HCT116 (cell line): Measurements from ENCODE around the gene SPON1. TPM values are rescaled to one million over a fixed set of nuclear protein-coding genes. Genes with fewer than 3 reads are reported as not detected.
"Not testable (repeated sequence)": the region's sequence is repeated elsewhere in the genome, so short reads cannot be mapped to it uniquely, and the experiment has no call there.

Experiments used
- ATAC-seq: fragments of 200-7000 bp; cut with Tn5 transposase; 2 replicates; pipeline ENCODE4 v1.9.1; 2020; ENCODE audit warnings: mild to moderate bottlenecking, moderate library complexity
- BruUV-seq: library from RNA; stranded (reverse); fragments of 400-500 nt; replicated peaks from 2 replicates; lab custom pipeline; 2021; lab: Mats Ljungman, UMichigan
- CTCF ChIA-PET: fragments of 300-600 bp; sonication (Branson Sonifier 250); formaldehyde crosslinking; loops from one replicate; lab custom pipeline; 2021; ENCODE audit warnings: antibody characterized with exemption; lab: Charles Lee
- POLR2A ChIA-PET: fragments of 300-600, 350-600 bp; sonication (Branson Sonifier 250); formaldehyde crosslinking; loops from one replicate; lab custom pipeline; 2021; ENCODE audit warnings: antibody characterized with exemption; lab: Charles Lee
- RAD21 ChIA-PET, 2 experiments: fragments of 300-600 bp; sonication (Branson Sonifier 250); formaldehyde crosslinking; loops; one replicate each; lab custom pipeline; 2023; ENCODE audit warnings: low total read pairs in 2 of 2; ENCODE audit not compliant: uncharacterized antibody in 2 of 2, unreplicated experiment in 2 of 2, low non-redundant PET in 1 of 2; lab: Charles Lee
- DNase-seq: peaks from one replicate; pipeline ENCODE4 v3.0.0-alpha.2; 2010; ENCODE audit warnings: low read depth, low spot score
- H2AFZ ChIP-seq: fragments of 200-600 bp; shearing (Covaris generic), sonication (generic); 2 replicates; pipeline ENCODE4 v1.6.1; 2017; ENCODE audit warnings: low read depth, mixed run types, mixed read lengths, antibody characterized with exemption, low read length; ENCODE audit not compliant: poor library complexity, severe bottlenecking
- H3K27ac ChIP-seq: 2 replicates; pipeline ENCODE4 v1.5.1; 2012; ENCODE audit warnings: low read depth, low read length
- H3K27me3 ChIP-seq: fragments of 200-600 bp; sonication (generic); 2 replicates; pipeline ENCODE4 v1.6.1; 2016; ENCODE audit warnings: mixed run types, low read length, mixed read lengths; ENCODE audit not compliant: insufficient read depth
- H3K36me3 ChIP-seq, 2 experiments: fragments of 200-500 bp in 1 of 2; fragments of 200-600 bp in 1 of 2; sonication (Bioruptor generic) in 1 of 2; sonication (generic) in 1 of 2; 2 replicates each; pipeline versions ENCODE4 v1.5.1 to v1.6.1; 2014 to 2016; ENCODE audit warnings: low read length in 2 of 2, inconsistent platforms in 1 of 2, mixed read lengths in 1 of 2, mixed run types in 1 of 2; ENCODE audit not compliant: insufficient read depth in 2 of 2, control insufficient read depth in 1 of 2
- H3K4me1 ChIP-seq, 2 experiments: fragments of 200-600 bp in 1 of 2; sonication (generic) in 1 of 2; 2 replicates each; pipeline versions ENCODE4 v1.5.1 to v1.6.1; 2012 to 2017; ENCODE audit warnings: low read length in 2 of 2, inconsistent platforms in 1 of 2, mild to moderate bottlenecking in 1 of 2, mixed read lengths in 1 of 2, mixed run types in 1 of 2, moderate library complexity in 1 of 2; ENCODE audit not compliant: insufficient read depth in 2 of 2, control insufficient read depth in 1 of 2
- H3K4me2 ChIP-seq: fragments of 200-600 bp; sonication (generic); 2 replicates; pipeline ENCODE4 v1.6.1; 2017; ENCODE audit warnings: mixed run types, low read length, mixed read lengths
- H3K4me3 ChIP-seq, 2 experiments: fragments of 200-600 bp in 1 of 2; sonication (generic) in 1 of 2; replicated peaks in 1 of 2; 2 replicates each; pipeline ENCODE4 v1.5.1; 2011 to 2016; ENCODE audit warnings: low read length in 2 of 2, control low read depth in 1 of 2, low read depth in 1 of 2, mild to moderate bottlenecking in 1 of 2, mixed read lengths in 1 of 2, mixed run types in 1 of 2
- H3K79me2 ChIP-seq: fragments of 200-600 bp; sonication (generic); 2 replicates; pipeline ENCODE4 v1.6.1; 2017; ENCODE audit warnings: mild to moderate bottlenecking, mixed run types, low read length, moderate library complexity, mixed read lengths; ENCODE audit not compliant: insufficient read depth
- H3K9ac ChIP-seq: fragments of 200-600 bp; sonication (generic); 2 replicates; pipeline ENCODE4 v1.6.1; 2016; ENCODE audit warnings: low read length, mixed read lengths
- H3K9me2 ChIP-seq: fragments of 200-600 bp; sonication (generic), shearing (Covaris generic); 2 replicates; pipeline ENCODE4 v1.6.1; 2017; ENCODE audit warnings: mixed run types, mild to moderate bottlenecking, moderate library complexity; ENCODE audit not compliant: insufficient read depth
- H3K9me3 ChIP-seq, 2 experiments: fragments of 200-500 bp in 1 of 2; fragments of 200-600 bp in 1 of 2; sonication (Bioruptor generic) in 1 of 2; sonication (generic) in 1 of 2; 2 replicates each; pipeline ENCODE4 v1.6.1; 2014 to 2017; ENCODE audit warnings: low read length in 2 of 2, mixed read lengths in 2 of 2, inconsistent platforms in 1 of 2, low read depth in 1 of 2, mild to moderate bottlenecking in 1 of 2, mixed run types in 1 of 2, moderate library complexity in 1 of 2; ENCODE audit not compliant: control insufficient read depth in 1 of 2, insufficient read depth in 1 of 2
- H4K20me1 ChIP-seq: fragments of 200-600 bp; sonication (generic), shearing (Covaris generic); 2 replicates; pipeline ENCODE4 v1.6.1; 2017; ENCODE audit warnings: mixed run types, mild to moderate bottlenecking, moderate library complexity; ENCODE audit not compliant: insufficient read depth
- CBX3 ChIP-seq: IDR thresholded peaks from 2 replicates; pipeline ENCODE4 v1.6.1; 2012; ENCODE audit warnings: low read depth
- CEBPB ChIP-seq: IDR thresholded peaks from 2 replicates; pipeline ENCODE4 v1.6.1; 2012; ENCODE audit warnings: low read depth
- EGR1 ChIP-seq: IDR thresholded peaks from 2 replicates; pipeline ENCODE4 v1.6.1; 2012; ENCODE audit warnings: low read depth
- ELF1 ChIP-seq: IDR thresholded peaks from 2 replicates; pipeline ENCODE4 v1.6.1; 2012; ENCODE audit warnings: low read depth, borderline replicate concordance
- EZH2 ChIP-seq: fragments of 200-600 bp; sonication (generic); IDR thresholded peaks from 2 replicates; pipeline ENCODE4 v1.6.1; 2017; ENCODE audit warnings: antibody characterized with exemption, mixed run types
- EZH2phosphoT487 ChIP-seq: fragments of 200-600 bp; IDR thresholded peaks from 2 replicates; pipeline ENCODE4 v1.6.1; 2018; ENCODE audit warnings: antibody characterized with exemption, borderline replicate concordance
- FOSL1 ChIP-seq: IDR thresholded peaks from 2 replicates; pipeline ENCODE4 v1.6.1; 2012; ENCODE audit warnings: low read depth
- JUND ChIP-seq: IDR thresholded peaks from 2 replicates; pipeline ENCODE4 v1.6.1; 2012
- POLR2A ChIP-seq: IDR thresholded peaks from 2 replicates; pipeline ENCODE4 v1.7.0; 2011; ENCODE audit warnings: borderline replicate concordance; ENCODE audit not compliant: insufficient read depth, insufficient read length; ENCODE audit errors: extremely low read depth
- POLR2AphosphoS5 ChIP-seq: IDR thresholded peaks from 2 replicates; pipeline ENCODE4 v1.6.1; 2011; ENCODE audit warnings: mild to moderate bottlenecking, low read depth, low read length, moderate library complexity
- RAD21 ChIP-seq: IDR thresholded peaks from 2 replicates; pipeline ENCODE4 v1.6.1; 2012; ENCODE audit warnings: low read depth, mild to moderate bottlenecking
- SIN3A ChIP-seq: IDR thresholded peaks from 2 replicates; pipeline ENCODE4 v1.6.1; 2012; ENCODE audit warnings: low read depth
- SP1 ChIP-seq: IDR thresholded peaks from 2 replicates; pipeline ENCODE4 v1.6.1; 2012; ENCODE audit warnings: low read depth
- TCF7L2 ChIP-seq: IDR thresholded peaks from 2 replicates; pipeline ENCODE4 v1.7.0; 2011; ENCODE audit warnings: borderline replicate concordance, inconsistent platforms; ENCODE audit not compliant: insufficient read depth, insufficient read length; ENCODE audit errors: extremely low read depth
- YY1 ChIP-seq: IDR thresholded peaks from 2 replicates; pipeline ENCODE4 v1.6.1; 2011; ENCODE audit warnings: low read length, low read depth, moderate library complexity, mild to moderate bottlenecking; ENCODE audit not compliant: insufficient replicate concordance; ENCODE audit errors: extremely low read depth
- ZFX ChIP-seq: fragments of 450-650 bp; IDR thresholded peaks from 2 replicates; pipeline ENCODE4 v1.6.1; 2017
- intact Hi-C: fragments of 100-400 bp; cut with micrococcal nuclease; formaldehyde crosslinking; loops from 2 replicates; pipeline ENCODE4 v1.10.0; 2022
- total RNA-seq: library from RNA; stranded (reverse); gene quantifications from one replicate; pipeline ENCODE4 v1.2.1, GENCODE V29; 2021; ENCODE audit not compliant: unreplicated experiment
- TF ChIP-seq, protein P1 (sequence below): IDR thresholded peaks from 2 replicates; pipeline ENCODE4 v1.6.1; 2012
- TF ChIP-seq, protein P2 (sequence below): IDR thresholded peaks from 2 replicates; pipeline ENCODE4 v1.6.1; 2012
- TF ChIP-seq, protein P3 (sequence below): IDR thresholded peaks from 2 replicates; pipeline ENCODE4 v1.6.1; 2012; ENCODE audit warnings: low read depth
- TF ChIP-seq, protein P4 (sequence below): IDR thresholded peaks from 2 replicates; pipeline ENCODE4 v1.6.1; 2011; ENCODE audit warnings: mild to moderate bottlenecking, low read length, moderate library complexity; ENCODE audit not compliant: insufficient replicate concordance; ENCODE audit errors: extremely low read depth

The SPON1 gene
- total RNA-seq, 1 experiment from 2014 or later = 0.17 TPM

DNA sequence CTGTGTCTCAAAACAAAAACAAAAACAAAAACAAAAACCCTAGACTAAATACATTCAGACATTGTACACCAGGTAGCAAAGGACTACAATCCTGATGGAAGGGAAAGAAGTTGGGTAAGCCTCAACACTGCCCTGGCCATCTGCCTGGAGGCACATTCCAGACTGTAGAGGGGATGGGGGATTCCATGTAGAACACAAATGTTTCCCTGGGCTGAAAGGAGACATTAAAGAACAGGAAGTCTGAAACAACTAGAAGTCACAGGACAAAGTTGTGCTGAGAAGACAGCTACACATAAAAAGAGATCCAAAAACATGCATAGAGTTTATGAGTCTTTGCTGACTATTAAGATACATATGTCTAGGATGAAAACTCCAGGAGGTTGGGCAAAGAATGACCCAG is 312.6 kb downstream of the SPON1 start:
- H3K4me3 ChIP-seq = no peak overlapping the region
- DNase-seq = no peak
- H3K9me3 ChIP-seq = no peaks in the 10 kb centered on the region
- no peak overlapping the region for H3K9ac ChIP-seq
- H3K4me2 ChIP-seq = no peak overlapping the region
- no peaks in the 10 kb centered on the region for H3K36me3 ChIP-seq
- H3K9me2 ChIP-seq = no peaks in the 10 kb centered on the region
- ChIA-PET CTCF (no interaction called here), POLR2A (no interaction called here), RAD21 (no interaction called here)
- H2AFZ ChIP-seq = no peak overlapping the region
- no peak for ATAC-seq
- no peaks in the 10 kb centered on the region for H3K27me3 ChIP-seq
- no peaks in the 10 kb centered on the region for H3K79me2 ChIP-seq
- H4K20me1 ChIP-seq = no peaks in the 10 kb centered on the region
- no peaks in the 10 kb centered on the region for H3K4me1 ChIP-seq
- no peak overlapping the region for H3K27ac ChIP-seq
- no TSS peak for BruUV-seq
- intact Hi-C loops = no loop called here
- TF ChIP-seq, protein P1, sequence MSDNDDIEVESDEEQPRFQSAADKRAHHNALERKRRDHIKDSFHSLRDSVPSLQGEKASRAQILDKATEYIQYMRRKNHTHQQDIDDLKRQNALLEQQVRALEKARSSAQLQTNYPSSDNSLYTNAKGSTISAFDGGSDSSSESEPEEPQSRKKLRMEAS = no peak
- TF ChIP-seq, protein P2, sequence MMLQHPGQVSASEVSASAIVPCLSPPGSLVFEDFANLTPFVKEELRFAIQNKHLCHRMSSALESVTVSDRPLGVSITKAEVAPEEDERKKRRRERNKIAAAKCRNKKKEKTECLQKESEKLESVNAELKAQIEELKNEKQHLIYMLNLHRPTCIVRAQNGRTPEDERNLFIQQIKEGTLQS = no peak
- TF ChIP-seq POLR2A = no peak
- no peak for TF ChIP-seq CBX3
- TF ChIP-seq JUND = no peak
- TF ChIP-seq, protein P3, sequence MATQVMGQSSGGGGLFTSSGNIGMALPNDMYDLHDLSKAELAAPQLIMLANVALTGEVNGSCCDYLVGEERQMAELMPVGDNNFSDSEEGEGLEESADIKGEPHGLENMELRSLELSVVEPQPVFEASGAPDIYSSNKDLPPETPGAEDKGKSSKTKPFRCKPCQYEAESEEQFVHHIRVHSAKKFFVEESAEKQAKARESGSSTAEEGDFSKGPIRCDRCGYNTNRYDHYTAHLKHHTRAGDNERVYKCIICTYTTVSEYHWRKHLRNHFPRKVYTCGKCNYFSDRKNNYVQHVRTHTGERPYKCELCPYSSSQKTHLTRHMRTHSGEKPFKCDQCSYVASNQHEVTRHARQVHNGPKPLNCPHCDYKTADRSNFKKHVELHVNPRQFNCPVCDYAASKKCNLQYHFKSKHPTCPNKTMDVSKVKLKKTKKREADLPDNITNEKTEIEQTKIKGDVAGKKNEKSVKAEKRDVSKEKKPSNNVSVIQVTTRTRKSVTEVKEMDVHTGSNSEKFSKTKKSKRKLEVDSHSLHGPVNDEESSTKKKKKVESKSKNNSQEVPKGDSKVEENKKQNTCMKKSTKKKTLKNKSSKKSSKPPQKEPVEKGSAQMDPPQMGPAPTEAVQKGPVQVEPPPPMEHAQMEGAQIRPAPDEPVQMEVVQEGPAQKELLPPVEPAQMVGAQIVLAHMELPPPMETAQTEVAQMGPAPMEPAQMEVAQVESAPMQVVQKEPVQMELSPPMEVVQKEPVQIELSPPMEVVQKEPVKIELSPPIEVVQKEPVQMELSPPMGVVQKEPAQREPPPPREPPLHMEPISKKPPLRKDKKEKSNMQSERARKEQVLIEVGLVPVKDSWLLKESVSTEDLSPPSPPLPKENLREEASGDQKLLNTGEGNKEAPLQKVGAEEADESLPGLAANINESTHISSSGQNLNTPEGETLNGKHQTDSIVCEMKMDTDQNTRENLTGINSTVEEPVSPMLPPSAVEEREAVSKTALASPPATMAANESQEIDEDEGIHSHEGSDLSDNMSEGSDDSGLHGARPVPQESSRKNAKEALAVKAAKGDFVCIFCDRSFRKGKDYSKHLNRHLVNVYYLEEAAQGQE = no peak
- TF ChIP-seq ELF1 = no peak
- TF ChIP-seq RAD21 = no peak
- TF ChIP-seq, protein P4, sequence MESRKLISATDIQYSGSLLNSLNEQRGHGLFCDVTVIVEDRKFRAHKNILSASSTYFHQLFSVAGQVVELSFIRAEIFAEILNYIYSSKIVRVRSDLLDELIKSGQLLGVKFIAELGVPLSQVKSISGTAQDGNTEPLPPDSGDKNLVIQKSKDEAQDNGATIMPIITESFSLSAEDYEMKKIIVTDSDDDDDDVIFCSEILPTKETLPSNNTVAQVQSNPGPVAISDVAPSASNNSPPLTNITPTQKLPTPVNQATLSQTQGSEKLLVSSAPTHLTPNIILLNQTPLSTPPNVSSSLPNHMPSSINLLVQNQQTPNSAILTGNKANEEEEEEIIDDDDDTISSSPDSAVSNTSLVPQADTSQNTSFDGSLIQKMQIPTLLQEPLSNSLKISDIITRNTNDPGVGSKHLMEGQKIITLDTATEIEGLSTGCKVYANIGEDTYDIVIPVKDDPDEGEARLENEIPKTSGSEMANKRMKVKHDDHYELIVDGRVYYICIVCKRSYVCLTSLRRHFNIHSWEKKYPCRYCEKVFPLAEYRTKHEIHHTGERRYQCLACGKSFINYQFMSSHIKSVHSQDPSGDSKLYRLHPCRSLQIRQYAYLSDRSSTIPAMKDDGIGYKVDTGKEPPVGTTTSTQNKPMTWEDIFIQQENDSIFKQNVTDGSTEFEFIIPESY = no peak
- TF ChIP-seq ZFX = no peak
- no peak for TF ChIP-seq FOSL1
- TF ChIP-seq EZH2phosphoT487 = no peak
- TF ChIP-seq EGR1 = no peak
- TF ChIP-seq SP1 = no peak
- no peak for TF ChIP-seq CEBPB
- no peak for TF ChIP-seq POLR2AphosphoS5
- no peak for TF ChIP-seq SIN3A
- TF ChIP-seq EZH2 = no peak
- no peak for TF ChIP-seq TCF7L2
- TF ChIP-seq YY1 = no peak

DNA sequence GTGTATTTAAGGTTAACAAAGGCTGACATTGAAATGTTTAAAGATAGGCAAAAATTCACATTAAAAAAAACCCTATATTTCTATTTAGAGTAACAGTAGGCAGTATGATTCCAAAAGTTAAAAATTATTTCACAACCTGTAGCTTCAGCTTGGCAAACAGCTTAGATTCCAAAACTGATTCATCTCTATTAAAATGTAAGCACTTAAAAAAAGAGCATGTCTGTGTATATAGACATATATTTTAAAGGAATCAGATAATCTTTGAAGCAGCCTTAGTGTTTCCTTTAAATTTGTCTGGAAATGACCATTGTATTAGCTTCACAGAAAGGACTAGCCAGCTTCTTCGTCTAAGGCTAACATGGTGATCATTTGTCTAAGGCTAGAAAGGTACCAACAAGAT is 316.3 kb downstream of the SPON1 start:
- intact Hi-C loops = not testable (repeated sequence)

More for the DNA sequence above, 316.3 kb downstream of the SPON1 start:
- H3K4me1 ChIP-seq, H3K9ac ChIP-seq, CTCF ChIA-PET, H3K4me3 ChIP-seq, H3K79me2 ChIP-seq, H3K36me3 ChIP-seq, H2AFZ ChIP-seq, ATAC-seq, H4K20me1 ChIP-seq, H3K27me3 ChIP-seq, RAD21 ChIA-PET, H3K27ac ChIP-seq, DNase-seq, H3K4me2 ChIP-seq, H3K9me2 ChIP-seq, POLR2A ChIA-PET, H3K9me3 ChIP-seq: not testable (repeated sequence)
- BruUV-seq = TSS peak; percentile 50
